ENCODE measurements around the gene CPT1C.

Gene CPT1C

GRCh38 chr19:49688531-49689132 lies 2.3 kb upstream of the CPT1C start:
- H3K27ac ChIP-seq (ENCODE audit: low read depth, low read length): no peak overlapping the region
- H3K27me3 ChIP-seq (ENCODE audit: control insufficient read depth, insufficient read depth, low read length): peaks cover 10% of the 10 kb centered on the region
- peaks cover 15% of the 10 kb centered on the region for H3K36me3 ChIP-seq (ENCODE audit: control insufficient read depth, insufficient read depth, low read length)
- peaks cover 7% of the 10 kb centered on the region for H3K4me1 ChIP-seq (ENCODE audit: control insufficient read depth, insufficient read depth, low read length)
- H3K9ac ChIP-seq (ENCODE audit: low read length): no peak overlapping the region
- H3K4me3 ChIP-seq (ENCODE audit: low read length): no peak overlapping the region

GRCh38 chr19:49689133-49690078 lies 1.5 kb upstream of the CPT1C start, which contains the start of gene ADM5:
TSS of gene ADM5 (plus strand) at chr19:49689594. CDS start at chr19:49689838, 244 bp downstream.
- peaks cover 8% of the 10 kb centered on the region for H3K36me3 ChIP-seq (ENCODE audit: control insufficient read depth, insufficient read depth, low read length)
- no peak within 1 kb of the TSS for H3K27ac ChIP-seq (ENCODE audit: low read depth, low read length)
- peaks cover 7% of the 10 kb centered on the region for H3K4me1 ChIP-seq (ENCODE audit: control insufficient read depth, insufficient read depth, low read length)
- H3K27me3 ChIP-seq (ENCODE audit: control insufficient read depth, insufficient read depth, low read length): peaks cover 10% of the 10 kb centered on the region
- no peak within 1 kb of the TSS for H3K9ac ChIP-seq (ENCODE audit: low read length)
- H3K4me3 ChIP-seq (ENCODE audit: low read length): peak within 1 kb of the TSS; percentile 46

- Histone ChIP-seq H3K4me1 (ENCODE audit: control insufficient read depth, insufficient read depth, low read length) (peaks cover 7% of the 10 kb centered on the region), H3K4me3 (ENCODE audit: low read length) (peak overlapping the region; percentile 46), H3K9ac (ENCODE audit: low read length) (no peak overlapping the region), H3K27ac (ENCODE audit: low read depth, low read length) (no peak overlapping the region), H3K36me3 (ENCODE audit: control insufficient read depth, insufficient read depth, low read length) (peaks cover 3% of the 10 kb centered on the region), H3K27me3 (ENCODE audit: control insufficient read depth, insufficient read depth, low read length) (peaks cover 10% of the 10 kb centered on the region)
Observed at GRCh38 chr19:49690079-49690655, 749 bp upstream of the CPT1C start.

- Histone ChIP-seq H3K27ac (ENCODE audit: low read depth, low read length) (no peak overlapping the region), H3K4me1 (ENCODE audit: control insufficient read depth, insufficient read depth, low read length) (peaks cover 7% of the 10 kb centered on the region), H3K4me3 (ENCODE audit: low read length) (peak overlapping the region; percentile 46), H3K9ac (ENCODE audit: low read length) (no peak overlapping the region), H3K27me3 (ENCODE audit: control insufficient read depth, insufficient read depth, low read length) (peaks cover 10% of the 10 kb centered on the region), H3K36me3 (ENCODE audit: control insufficient read depth, insufficient read depth, low read length) (peaks cover 2% of the 10 kb centered on the region)
Observed at GRCh38 chr19:49691243-49692146, 579 bp downstream of the CPT1C start.

GRCh38 chr19:49692147-49692506 lies 1.2 kb downstream of the CPT1C start:
- Histone ChIP-seq H3K4me1 (ENCODE audit: control insufficient read depth, insufficient read depth, low read length) (peaks cover 7% of the 10 kb centered on the region), H3K9ac (ENCODE audit: low read length) (no peak overlapping the region), H3K4me3 (ENCODE audit: low read length) (no peak overlapping the region), H3K27me3 (ENCODE audit: control insufficient read depth, insufficient read depth, low read length) (peaks cover 10% of the 10 kb centered on the region), H3K36me3 (ENCODE audit: control insufficient read depth, insufficient read depth, low read length) (peaks cover 2% of the 10 kb centered on the region), H3K27ac (ENCODE audit: low read depth, low read length) (no peak overlapping the region)

GRCh38 chr19:49696115-49696514 lies 5.2 kb downstream of the CPT1C start:
- no peak overlapping the region for H3K4me3 ChIP-seq (ENCODE audit: low read length)
- H3K27ac ChIP-seq (ENCODE audit: low read depth, low read length): no peak overlapping the region
- no peak overlapping the region for H3K9ac ChIP-seq (ENCODE audit: low read length)
- H3K4me1 ChIP-seq (ENCODE audit: control insufficient read depth, insufficient read depth, low read length): no peaks in the 10 kb centered on the region
- no peaks in the 10 kb centered on the region for H3K36me3 ChIP-seq (ENCODE audit: control insufficient read depth, insufficient read depth, low read length)
- no peaks in the 10 kb centered on the region for H3K27me3 ChIP-seq (ENCODE audit: control insufficient read depth, insufficient read depth, low read length)

GRCh38 chr19:49696865-49697264 lies 5.9 kb downstream of the CPT1C start:
- Histone ChIP-seq H3K4me3 (ENCODE audit: low read length) (no peak overlapping the region), H3K27me3 (ENCODE audit: control insufficient read depth, insufficient read depth, low read length) (no peaks in the 10 kb centered on the region), H3K36me3 (ENCODE audit: control insufficient read depth, insufficient read depth, low read length) (no peaks in the 10 kb centered on the region), H3K4me1 (ENCODE audit: control insufficient read depth, insufficient read depth, low read length) (no peaks in the 10 kb centered on the region), H3K9ac (ENCODE audit: low read length) (no peak overlapping the region), H3K27ac (ENCODE audit: low read depth, low read length) (no peak overlapping the region)

GRCh38 chr19:49699364-49699763 lies 8.4 kb downstream of the CPT1C start:
- H3K9ac ChIP-seq (ENCODE audit: low read length): no peak overlapping the region
- H3K4me1 ChIP-seq (ENCODE audit: control insufficient read depth, insufficient read depth, low read length): no peaks in the 10 kb centered on the region
- no peak overlapping the region for H3K27ac ChIP-seq (ENCODE audit: low read depth, low read length)
- no peaks in the 10 kb centered on the region for H3K27me3 ChIP-seq (ENCODE audit: control insufficient read depth, insufficient read depth, low read length)
- H3K4me3 ChIP-seq (ENCODE audit: low read length): no peak overlapping the region
- no peaks in the 10 kb centered on the region for H3K36me3 ChIP-seq (ENCODE audit: control insufficient read depth, insufficient read depth, low read length)

- Histone ChIP-seq H3K27me3 (ENCODE audit: control insufficient read depth, insufficient read depth, low read length) (no peaks in the 10 kb centered on the region), H3K27ac (ENCODE audit: low read depth, low read length) (no peak overlapping the region), H3K9ac (ENCODE audit: low read length) (no peak overlapping the region), H3K36me3 (ENCODE audit: control insufficient read depth, insufficient read depth, low read length) (no peaks in the 10 kb centered on the region), H3K4me3 (ENCODE audit: low read length) (no peak overlapping the region), H3K4me1 (ENCODE audit: control insufficient read depth, insufficient read depth, low read length) (no peaks in the 10 kb centered on the region)
Observed at GRCh38 chr19:49700563-49700962, 9.6 kb downstream of the CPT1C start.

GRCh38 chr19:49701271-49701786 lies 10.4 kb downstream of the CPT1C start:
- Histone ChIP-seq H3K27ac (ENCODE audit: low read depth, low read length) (no peak overlapping the region), H3K9ac (ENCODE audit: low read length) (no peak overlapping the region), H3K36me3 (ENCODE audit: control insufficient read depth, insufficient read depth, low read length) (no peaks in the 10 kb centered on the region), H3K27me3 (ENCODE audit: control insufficient read depth, insufficient read depth, low read length) (no peaks in the 10 kb centered on the region), H3K4me1 (ENCODE audit: control insufficient read depth, insufficient read depth, low read length) (no peaks in the 10 kb centered on the region), H3K4me3 (ENCODE audit: low read length) (no peak overlapping the region)

GRCh38 chr19:49704888-49705642 lies 14.1 kb downstream of the CPT1C start:
- H3K4me1 ChIP-seq (ENCODE audit: control insufficient read depth, insufficient read depth, low read length): no peaks in the 10 kb centered on the region
- no peaks in the 10 kb centered on the region for H3K27me3 ChIP-seq (ENCODE audit: control insufficient read depth, insufficient read depth, low read length)
- no peak overlapping the region for H3K27ac ChIP-seq (ENCODE audit: low read depth, low read length)
- H3K36me3 ChIP-seq (ENCODE audit: control insufficient read depth, insufficient read depth, low read length): no peaks in the 10 kb centered on the region
- no peak overlapping the region for H3K4me3 ChIP-seq (ENCODE audit: low read length)
- H3K9ac ChIP-seq (ENCODE audit: low read length): no peak overlapping the region

Data from rectal smooth muscle tissue (tissue), 1 donor.